Placental epithelial cell (primary cell): ENCODE results near the gene APEX2. TPM values are rescaled to one million over a fixed set of nuclear protein-coding genes. Genes with fewer than 3 reads are reported as not detected.

Experiments used
- total RNA-seq: library from RNA; depleted of rRNA; stranded (reverse); fragments of >200 nt; gene quantifications from 2 replicates; pipeline ENCODE4 v1.2.3, GENCODE V29; 2012

The APEX2 gene, protein sequence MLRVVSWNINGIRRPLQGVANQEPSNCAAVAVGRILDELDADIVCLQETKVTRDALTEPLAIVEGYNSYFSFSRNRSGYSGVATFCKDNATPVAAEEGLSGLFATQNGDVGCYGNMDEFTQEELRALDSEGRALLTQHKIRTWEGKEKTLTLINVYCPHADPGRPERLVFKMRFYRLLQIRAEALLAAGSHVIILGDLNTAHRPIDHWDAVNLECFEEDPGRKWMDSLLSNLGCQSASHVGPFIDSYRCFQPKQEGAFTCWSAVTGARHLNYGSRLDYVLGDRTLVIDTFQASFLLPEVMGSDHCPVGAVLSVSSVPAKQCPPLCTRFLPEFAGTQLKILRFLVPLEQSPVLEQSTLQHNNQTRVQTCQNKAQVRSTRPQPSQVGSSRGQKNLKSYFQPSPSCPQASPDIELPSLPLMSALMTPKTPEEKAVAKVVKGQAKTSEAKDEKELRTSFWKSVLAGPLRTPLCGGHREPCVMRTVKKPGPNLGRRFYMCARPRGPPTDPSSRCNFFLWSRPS
- total RNA-seq: 11.8 and 17.5 TPM in 2 replicates

DNA sequence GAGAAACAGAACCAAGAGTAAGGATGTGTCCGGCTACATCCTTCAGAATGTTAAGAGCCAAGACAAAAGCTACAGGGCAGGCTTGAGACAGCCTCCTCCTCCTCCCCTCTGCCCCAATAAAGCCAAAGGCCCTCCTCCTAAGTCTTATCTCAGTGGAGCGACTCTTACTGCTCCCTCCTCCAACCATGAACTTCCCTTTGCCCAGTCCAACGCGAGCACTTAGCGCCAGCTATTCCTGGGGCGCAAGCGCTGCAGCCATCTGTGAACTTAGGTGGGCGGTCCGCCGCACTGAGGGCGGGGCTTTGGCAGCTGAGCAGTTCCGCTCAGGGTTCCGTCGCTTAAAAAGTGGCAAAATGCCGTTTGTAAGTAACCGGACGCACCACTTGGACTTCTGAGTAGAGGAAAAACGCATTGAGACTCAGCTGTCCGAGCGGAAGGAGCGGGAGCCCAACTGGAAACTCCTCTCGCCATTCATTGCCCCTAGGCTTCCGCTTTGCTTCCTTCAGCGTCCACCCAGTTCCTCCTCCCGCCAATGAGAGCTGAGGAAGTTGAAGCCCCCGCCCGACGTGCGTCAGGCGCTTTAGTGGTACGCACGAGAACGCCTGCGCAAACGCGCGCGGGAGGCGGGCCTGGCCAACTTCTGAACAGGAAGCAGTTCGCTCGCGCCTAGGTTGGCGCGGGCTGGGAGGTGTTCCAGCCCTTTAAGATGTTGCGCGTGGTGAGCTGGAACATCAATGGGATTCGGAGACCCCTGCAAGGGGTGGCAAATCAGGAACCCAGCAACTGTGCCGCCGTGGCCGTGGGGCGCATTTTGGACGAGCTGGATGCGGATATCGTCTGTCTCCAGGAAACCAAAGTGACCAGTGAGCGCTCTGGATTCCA, at the start of gene APEX2:
Gene APEX2 (plus strand): TSS at position 647 of the 882 bp plus-strand sequence. CDS start 60 bp downstream, at position 707.

DNA sequence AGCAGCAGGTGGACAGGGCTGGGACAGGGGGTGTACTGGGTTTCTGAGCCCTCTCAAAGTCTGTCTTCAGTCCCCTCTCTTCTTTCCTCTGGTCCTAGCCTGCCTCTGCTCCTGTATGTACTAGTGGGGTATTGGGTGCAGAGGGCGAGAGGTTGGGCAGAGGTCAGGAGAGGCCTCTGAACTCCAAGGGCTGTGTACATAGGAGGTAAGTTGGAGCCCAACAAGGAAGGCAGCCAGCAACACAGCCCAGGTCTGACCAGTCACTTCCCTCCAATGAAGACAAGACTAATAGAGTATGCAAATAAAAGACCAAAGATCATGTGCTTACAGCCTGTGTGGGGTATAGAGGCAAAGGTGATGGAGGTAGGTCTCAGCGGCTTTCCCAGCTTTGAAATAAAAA, 6.1 kb upstream of the APEX2 start, which contains the start of gene PFKFB1:
Gene PFKFB1 (minus strand): TSS at position 90 of the 400 bp plus-strand sequence. CDS start 181 bp downstream, outside the sequence.

DNA sequence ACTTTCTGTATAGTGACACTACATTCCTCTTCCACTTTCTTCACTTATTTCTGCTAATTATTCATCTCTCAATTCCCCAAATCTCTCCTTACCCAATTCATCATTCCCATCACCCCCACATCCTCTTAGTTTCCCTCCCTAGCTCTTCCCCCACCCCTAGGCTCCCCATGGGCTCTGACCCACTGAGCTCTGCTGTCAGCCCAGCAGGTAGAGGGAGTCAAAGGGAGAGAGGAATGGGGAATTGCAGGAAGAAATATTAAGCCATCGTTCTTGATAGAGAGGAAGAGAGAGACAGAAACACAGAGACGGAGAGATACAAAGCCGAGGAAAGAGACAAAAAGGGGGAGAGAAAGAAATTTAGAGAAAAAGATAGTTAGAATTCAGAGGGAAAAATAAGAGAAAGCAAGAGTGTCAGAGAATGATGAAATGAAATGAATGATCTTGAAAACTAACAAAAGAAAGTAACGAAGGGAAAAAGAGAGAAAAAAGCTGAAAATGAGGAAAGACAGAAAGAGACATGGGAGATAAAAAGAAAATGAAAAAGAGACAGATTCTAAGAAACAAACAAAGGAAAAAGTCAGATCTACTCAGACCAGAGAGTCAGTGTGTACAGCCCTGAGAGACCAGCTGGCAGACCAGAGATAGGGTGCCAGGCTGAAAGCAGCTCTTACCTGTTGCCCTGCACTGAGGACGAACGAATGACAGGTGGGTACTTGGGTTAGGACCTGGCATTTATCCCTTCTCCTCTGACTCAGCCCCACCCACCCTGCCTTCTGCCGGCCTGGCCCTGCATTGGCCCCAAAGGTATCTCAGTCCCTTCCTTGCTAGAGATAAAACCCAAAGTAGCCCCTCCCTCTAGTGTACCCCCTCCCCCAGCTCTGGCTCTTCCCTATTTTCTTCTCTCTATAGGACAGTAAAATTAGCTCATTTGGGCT, 30.4 kb downstream of the APEX2 start, which contains the start of gene ALAS2:
Gene ALAS2 (minus strand): TSS at position 707 of the 935 bp plus-strand sequence. CDS start 4,977 bp downstream, outside the sequence.

Other genes starting within 250 kb of the APEX2 start
- gene ITIH6, start 202.1 kb upstream of the APEX2 start, total RNA-seq: not detected in 2 replicates
- 460 and 481 TPM in 2 replicates for gene MAGED2, start 192.6 kb upstream of the APEX2 start, total RNA-seq
- gene TRO, start 79.5 kb upstream of the APEX2 start, total RNA-seq: 37.3 and 39.3 TPM in 2 replicates
- 0.22 and 0.39 TPM in 2 replicates for gene PFKFB1, start 6.2 kb upstream of the APEX2 start, total RNA-seq
- gene ALAS2, start 30.6 kb downstream of the APEX2 start, total RNA-seq: not detected in 2 replicates
- not detected in 2 replicates for gene PAGE2B, start 74.7 kb downstream of the APEX2 start, total RNA-seq
- not detected in 2 replicates for gene PAGE2, start 88.7 kb downstream of the APEX2 start, total RNA-seq
- gene PAGE5, start 220.0 kb downstream of the APEX2 start, total RNA-seq: not detected in 2 replicates